Stimulated activated CD8-positive, alpha-beta memory T cell treated with anti-CD3 and anti-CD28 coated beads, Interleukin-7, amount 100 ng/mL, for 24 hours (primary cell): ENCODE data around the gene POLDIP2.
A peak's percentile ranks its signal among the peaks of the same experiment; 100 is the strongest.

Source experiments
- DNase-seq: peaks from one replicate; pipeline ENCODE4 v3.0.0-alpha.2; 2020; ENCODE audit warnings: low read depth

Gene POLDIP2, protein sequence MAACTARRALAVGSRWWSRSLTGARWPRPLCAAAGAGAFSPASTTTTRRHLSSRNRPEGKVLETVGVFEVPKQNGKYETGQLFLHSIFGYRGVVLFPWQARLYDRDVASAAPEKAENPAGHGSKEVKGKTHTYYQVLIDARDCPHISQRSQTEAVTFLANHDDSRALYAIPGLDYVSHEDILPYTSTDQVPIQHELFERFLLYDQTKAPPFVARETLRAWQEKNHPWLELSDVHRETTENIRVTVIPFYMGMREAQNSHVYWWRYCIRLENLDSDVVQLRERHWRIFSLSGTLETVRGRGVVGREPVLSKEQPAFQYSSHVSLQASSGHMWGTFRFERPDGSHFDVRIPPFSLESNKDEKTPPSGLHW

DNA sequence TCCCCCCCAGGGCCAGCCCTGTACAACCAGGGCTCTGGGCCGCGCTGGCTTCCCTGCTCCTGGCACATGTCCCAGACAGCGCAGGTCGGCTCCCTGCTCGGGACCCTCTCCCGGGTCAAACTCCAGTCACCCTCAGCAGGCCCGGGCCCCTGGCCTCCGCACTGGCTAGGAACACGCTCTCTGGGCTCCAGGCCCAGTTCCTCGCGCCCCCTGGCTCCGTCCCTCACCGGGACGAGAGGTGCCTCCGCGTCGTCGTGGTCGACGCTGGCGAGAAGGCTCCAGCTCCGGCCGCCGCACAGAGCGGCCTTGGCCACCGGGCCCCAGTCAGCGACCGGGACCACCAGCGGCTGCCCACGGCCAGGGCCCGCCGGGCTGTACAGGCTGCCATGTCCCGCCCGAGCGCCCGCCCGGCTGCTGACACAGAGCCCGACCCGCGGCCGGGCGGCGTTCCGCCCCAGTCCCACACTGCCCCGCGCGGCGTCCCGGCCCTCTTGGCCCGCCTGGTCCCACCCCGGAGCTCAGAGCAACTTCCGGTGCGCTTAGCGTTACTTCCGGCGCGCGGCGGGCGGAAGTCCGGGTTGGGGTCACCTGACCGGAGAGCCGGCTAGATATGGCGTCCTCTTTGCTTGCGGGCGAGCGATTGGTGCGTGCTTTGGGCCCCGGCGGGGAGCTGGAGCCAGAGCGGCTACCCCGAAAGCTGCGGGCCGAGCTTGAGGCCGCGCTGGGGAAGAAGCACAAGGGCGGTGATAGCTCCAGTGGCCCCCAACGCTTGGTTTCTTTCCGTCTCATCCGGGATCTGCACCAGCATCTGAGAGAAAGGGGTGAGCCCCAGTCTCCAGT, at the start of gene POLDIP2:
POLDIP2 (minus strand) TSS at position 467 of the 840 bp plus-strand sequence; CDS start at position 388, 79 bp downstream.
- peak; percentile 91 for DNase-seq

DNA sequence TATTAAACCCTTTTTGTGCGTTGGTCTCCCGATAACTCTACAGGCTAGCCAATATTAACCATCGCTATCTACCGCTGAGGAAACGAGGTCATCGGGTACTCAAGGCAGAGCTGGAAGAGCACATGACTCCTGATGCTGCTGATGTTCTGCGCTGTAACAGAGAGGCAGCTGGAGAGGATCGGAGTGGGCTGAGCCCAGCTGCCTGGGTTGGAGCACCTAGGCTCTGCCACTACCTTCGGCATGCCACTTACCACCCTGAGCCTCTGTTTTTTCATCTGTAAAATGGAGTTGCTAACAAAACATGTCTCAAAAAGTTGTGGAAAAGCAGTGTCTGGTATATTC, 49.1 kb upstream of the POLDIP2 start:
- no peak for DNase-seq

DNA sequence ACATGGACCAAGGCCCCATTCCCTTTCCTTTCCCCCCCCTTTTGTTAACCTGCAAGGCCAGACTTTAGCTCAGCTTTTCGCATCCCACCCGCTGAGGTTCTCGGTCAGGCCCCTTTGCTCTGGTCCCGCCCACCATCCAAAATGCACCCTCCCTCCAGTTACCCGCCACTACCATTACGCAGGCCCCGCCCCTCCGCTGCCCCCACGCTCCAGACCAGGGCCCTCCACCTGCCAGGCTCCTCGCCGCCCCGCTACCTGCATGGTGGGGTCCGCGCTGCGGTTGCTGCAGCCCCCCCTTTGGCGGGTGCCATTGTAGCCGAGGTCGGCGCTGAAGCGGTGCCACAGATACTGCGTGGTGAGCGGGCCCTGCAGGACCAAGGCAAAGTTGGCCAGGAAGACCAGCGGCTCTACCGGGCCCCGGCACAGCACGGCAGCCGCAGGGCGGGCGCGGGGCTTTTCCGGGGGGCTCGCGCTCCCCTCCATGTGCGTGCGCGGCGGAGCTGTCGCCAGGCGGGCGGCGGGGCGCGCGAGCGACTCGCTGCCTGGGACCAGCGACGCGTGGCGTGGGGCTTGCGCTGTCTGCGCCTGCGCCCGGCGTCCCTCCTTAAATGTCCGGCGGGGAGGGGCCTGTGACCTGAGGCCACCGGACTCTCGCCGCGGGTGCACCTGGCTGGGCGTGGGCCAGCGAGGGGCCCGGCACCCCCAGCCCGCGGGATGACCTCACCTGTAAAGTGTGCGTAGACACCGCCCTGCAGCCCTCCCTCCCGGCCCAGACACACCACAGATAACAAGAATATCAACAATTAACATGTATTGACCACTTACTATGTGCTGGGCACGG, 48.5 kb upstream of the POLDIP2 start, which contains the start of gene SLC46A1:
SLC46A1 (minus strand) TSS at position 581 of the 841 bp plus-strand sequence; CDS start at position 483, 98 bp downstream.
- DNase-seq: peak; percentile 53

DNA sequence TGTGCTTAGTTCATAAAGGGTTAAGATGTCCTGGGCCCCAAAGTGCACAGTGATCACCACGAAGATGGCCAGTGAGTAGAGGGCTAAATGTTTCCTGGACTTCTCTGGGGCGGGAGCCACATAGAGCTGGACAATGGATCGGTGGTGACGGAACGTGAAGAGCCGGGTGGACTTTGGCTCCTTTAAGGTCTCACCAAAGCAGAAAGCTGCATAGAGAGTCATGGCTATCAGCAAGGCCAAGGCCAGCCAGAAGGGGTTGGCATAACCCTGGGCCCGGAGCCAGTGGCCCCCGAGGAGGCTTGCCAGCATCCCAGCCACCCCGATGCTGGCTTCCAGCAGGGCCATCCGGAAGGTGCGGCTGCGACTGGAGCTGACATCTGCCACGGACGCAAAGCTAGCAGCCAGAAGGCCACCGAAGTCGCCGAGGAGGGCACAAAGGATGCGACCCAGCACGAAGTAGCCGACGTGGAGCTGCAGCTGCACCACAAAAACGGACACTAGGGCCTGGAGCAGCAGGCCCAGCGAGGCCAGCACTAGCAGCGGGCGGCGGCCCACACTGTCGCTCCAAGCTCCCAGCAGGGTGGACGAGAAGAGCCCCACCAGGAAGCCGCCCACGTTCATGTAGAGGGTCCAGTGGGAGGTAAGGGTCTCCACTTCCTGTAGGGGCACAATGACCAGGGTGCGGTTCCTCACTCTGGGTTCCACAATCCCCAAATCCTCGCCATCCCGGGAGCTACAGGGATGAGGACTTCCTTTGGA, 47.7 kb upstream of the POLDIP2 start:
- no peak for DNase-seq

DNA sequence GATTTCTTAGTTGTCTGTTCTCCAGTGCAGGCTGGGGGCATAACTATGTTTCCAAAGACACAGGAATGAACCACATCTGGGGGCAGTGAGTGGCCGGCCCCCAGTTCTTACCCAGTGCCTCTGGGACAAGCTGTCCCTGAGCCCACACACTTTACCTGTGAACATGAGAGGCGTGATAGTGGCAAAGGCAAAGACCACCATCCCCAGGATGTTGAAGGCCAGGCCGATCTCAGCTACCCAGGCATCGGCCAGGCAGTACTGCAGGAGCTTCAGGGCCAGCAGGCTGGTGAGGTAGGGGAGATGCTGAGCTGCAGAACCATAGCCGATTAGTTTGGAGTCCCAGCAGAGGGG, 47.1 kb upstream of the POLDIP2 start:
- DNase-seq: no peak

DNA sequence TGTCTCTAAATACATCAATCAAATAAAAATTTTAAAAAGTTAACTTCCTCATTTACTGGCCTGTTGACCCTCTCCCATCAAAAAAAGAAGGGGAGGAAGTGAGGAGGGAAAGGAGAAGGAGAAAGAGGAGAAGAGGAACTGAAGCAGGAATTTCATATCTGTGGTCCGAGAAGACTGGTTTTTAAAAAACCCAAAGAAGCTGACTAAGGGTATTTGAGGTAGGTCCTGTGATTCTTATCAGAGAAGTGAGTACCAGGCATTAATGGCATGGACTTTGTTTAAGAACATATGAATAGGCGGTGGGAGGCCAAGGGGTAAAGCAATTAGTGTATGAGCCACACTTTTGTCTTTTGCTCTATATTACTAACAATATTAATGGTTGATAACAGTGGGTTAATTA, 46.7 kb upstream of the POLDIP2 start:
- no peak for DNase-seq

DNA sequence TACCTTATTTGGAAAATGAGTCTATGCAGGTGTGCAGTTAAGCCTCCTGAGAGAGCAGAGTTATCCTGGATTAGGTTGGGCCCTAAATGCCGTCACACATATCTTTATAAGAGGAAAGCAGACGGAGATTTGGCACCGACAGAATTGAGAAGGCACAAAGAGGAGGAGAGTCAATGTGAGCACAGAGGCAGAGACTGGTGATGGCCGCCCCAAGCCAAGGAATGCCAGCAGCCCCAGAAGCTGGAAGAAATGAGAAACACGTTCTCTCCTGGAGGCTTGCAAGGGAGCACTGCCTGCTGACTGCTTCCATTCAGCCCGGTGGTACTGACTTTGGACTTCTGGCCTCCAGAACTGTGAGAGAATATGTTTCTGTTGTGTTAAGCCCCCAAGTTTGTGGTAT, 45.5 kb upstream of the POLDIP2 start:
- DNase-seq: no peak

DNA sequence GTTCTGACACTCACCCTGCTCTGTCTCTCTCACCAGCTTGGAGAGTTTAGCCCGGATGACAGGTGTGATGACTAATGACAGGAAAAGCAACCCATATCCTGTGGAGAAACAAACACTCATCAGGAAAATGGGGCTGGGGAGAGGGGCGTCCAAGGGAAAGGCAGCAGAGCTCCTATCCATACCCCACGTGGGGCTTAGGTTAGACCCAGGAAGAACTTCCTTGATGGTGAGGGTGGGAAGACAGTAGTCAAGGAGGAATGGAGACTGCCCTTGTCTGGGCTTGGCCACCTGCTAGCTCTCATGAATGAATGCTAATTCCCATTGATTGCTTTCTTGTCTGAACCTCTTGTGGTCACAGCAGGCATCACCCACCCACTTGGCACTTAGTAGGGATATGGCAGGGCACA, 44.9 kb upstream of the POLDIP2 start:
- no peak for DNase-seq

DNA sequence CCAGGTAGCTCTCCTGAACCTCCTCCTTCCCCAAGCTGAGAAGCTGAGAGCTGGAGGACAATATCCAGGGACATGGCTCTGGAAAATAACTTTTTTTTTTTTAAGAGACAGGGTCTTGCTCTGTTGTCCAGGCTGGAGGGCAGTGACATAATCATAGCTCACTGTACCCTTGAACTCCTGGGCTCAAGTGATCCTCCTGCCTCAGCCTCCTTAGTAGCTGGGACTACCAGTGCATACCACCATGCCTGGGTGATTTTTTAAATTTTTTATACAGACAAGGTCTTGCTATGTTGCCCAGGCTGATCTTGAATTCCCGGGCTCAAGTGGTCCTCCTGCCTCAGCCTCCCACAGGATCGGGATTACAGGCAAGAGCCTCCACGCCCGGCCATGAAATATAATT, 42.5 kb upstream of the POLDIP2 start:
- no peak for DNase-seq

DNA sequence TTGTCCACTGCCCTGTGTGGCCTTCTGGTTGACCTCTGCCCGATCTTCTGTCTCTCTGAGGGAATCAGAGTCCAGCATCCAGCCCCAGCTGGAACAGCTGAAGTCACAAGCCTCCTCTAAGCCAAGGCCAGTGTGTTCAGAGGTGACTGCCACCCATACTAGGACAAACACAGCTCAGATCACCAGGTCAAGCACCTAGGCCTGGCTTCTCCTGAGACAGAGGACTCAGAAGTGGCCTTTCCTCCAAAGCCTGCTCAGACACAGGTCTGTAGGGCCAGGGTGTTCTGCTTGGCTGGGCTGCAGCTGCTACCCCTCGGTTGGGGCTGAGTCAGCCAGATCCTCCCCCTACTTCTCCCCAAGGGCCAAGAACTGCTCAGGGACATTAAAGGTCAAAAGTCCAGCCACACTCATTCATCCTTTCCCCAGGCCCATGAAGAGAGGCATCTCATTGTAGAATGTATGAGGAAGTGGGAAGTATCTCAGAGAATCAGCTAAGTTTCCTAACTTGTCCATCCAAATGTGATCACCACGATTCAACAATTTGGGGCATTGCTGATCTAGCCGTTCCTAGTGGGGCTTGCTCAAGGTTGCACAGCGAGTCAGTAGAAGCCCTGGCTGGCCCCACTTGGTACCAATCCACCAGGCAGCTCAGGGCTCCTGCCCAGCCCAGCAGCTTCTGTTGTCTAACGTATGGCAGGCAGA, 41.1 kb upstream of the POLDIP2 start:
- no peak for DNase-seq

DNA sequence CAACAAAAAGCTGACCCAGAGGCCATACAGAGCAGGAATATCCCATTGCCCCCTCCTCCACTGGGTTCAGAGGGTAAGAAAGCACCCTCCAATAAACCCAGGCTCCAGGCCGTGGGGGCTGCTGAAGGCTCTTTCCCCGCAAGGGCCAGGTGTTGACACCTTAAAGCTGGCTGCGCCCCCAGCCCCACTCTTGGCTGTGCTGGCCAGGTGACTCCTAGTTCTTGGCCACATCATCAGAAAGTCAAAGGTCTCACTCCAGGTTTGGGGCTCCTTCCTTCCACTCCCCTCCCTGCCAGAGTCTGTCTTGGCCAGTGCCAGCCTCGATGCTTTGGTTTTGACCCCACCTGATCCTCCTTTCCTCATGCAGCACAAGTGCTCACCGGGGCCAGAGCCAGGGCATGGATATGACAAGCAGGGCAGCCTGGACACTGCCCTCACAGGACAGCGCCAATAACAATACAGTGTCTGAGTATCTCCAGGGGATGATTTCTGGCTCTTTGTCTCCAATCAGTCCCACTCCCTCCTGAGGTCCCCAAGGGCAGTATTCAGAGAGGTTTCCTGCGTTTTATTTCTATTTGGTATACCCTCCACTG, 40.5 kb upstream of the POLDIP2 start:
- DNase-seq: no peak

DNA sequence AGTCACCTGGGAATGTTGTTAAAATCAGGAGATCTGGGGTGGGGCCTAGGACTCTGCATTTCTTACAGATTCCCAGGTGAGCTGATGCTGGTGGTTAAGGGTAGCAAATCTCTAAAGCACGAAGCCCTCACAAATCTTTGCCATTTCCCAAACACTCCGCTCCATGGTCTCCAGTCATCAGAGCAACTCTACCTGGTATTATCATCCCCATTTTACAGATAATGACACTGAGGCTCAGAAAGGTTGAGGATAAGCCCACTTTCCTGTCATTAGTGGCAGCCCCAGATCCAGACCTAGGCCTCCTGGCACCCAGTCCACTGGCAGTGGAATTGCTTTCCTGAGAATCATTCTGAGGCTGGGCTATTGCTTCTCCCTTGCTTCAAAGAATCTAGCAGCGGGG, 39.9 kb upstream of the POLDIP2 start:
- no peak for DNase-seq

DNA sequence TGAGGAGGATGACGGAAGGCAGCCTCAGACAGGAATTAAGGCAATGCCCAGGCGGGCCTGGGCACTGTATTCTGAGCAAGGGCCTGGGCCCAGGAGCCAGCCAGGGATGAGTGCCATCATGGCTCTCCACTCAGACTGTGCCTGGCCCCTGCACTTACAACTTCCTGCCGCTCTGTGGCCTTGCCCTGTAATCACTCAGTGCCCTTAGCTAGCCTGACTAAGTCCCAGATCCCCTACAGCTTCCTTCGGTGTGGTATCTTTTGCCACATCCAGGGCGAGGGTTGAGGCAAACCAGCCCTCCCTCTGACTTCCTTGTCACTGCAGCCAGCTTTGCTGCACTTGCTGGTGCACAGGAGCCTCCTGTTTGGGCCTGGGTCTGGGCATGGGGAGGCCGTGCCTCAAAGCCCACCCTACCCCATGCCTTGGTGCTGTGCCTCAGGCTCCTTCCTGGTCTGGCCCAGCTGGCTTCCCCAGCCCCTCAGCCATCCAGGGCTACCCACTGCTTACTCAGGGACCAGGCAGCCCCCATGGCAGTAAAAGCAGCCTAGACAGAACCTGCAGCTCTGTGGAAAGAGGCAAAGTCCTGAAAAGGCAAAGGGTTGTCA, 39.4 kb upstream of the POLDIP2 start:
- DNase-seq: no peak

DNA sequence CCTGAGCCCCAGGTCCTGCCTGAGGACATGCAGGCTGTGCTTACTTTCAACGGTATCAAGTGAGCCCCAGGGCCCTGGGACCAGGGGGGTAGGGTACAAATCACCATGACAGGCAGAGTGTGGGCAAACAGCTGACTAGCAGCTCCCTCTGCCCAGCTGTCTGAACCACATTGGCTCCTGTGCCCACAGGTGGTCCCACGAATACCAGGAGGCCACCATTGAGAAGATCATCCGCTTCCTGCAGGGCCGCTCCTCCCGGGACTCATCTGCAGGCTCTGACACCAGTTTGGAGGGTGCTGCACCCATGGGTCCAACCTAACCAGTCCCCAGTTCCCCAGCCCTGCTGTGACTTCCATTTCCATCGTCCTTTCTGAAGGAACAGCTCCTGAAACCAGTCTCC, 38.6 kb upstream of the POLDIP2 start:
- DNase-seq: no peak

DNA sequence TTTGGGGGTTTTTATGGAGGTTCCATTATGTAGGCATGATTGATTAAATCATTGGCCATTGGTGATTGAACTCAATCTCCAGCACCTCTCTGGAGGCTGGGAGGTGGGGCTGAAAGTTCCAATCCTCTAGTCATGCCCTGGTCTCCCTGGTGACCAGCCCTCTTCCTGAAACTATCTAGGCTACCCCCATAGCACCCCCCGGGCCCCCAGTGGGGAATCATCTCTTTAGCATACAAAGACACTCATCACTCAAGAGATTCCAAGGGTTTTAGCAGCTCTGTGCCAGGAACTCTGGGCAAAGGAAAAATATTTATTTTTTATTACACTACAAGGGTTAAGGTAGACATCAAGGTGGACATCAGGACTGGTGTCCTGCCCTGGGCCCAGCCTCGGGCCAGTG, 38.1 kb upstream of the POLDIP2 start:
- no peak for DNase-seq

DNA sequence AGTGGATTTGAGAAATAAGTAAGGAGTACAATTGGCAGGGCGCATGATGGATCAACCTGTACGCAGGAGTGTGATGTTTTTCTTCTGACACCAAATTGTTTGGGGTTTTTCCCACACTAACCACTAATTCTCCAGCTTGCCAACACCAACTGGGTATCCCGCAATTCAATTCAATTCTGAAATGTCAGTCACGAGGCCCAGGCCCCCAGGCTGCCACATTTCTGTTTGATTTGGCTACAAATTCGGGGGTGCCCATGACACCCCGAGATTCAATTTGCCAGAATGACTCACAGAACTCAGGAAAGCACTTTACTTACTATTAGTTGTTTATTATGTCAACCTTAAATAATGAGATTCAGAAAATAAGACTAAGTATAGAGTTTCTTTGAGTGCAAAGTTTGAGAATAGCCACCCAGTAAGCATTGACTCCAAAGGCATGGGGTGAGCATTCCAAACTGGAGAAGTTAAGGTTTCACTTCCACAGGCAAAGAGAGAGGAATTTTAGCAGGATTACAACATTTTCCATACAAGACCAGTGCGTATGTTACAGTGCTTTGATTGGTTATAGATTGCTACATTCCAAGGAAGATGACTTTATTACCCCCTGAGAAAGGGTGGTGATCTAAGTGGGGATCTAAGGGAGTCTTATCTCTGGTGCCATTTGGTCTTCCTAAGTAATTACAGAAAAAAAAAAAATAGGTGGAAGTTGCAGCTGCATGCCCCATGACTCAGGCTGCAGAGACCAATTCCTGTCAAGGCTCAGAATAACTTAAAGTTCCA, 37.2 kb upstream of the POLDIP2 start:
- no peak for DNase-seq

DNA sequence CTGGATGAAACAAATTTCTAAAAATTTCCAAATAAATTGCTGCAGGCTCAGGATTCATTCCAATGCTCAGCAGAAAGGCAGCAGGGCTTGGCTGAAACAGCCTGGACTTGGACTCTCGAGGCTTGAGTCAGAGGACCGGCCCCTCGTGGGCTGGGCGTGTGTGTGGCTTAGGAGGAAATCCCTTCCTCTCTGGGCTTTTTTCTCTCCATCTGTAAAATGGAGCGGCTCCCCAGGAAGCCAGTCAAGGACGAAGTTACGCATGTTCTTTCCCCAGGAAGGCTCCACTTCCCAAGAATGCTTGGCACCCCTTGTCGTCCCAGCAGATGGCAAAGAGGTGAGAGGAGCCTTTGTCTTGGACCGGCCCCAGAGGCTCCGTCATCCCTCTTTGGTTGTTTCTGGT, 35.2 kb upstream of the POLDIP2 start:
- no peak for DNase-seq

DNA sequence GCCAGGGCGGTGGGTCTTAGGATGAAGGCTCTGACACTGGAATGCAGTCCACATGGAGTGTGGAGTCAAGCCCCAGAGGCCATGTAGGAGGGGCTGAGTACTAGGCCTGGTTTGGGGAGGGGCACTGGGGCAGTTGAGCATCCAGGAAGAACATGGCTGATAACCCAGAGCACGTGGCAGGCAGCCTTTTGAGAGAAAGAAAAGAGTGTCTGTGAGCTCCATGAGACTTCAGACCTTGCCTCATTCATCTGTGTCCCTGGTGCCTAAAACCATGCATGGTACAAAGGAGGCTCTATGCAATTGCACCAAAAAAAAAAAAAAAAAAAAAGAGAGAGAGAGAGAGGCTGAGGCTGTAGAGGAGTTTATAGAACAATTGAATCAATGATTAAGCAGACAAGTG, 34.1 kb upstream of the POLDIP2 start:
- no peak for DNase-seq

DNA sequence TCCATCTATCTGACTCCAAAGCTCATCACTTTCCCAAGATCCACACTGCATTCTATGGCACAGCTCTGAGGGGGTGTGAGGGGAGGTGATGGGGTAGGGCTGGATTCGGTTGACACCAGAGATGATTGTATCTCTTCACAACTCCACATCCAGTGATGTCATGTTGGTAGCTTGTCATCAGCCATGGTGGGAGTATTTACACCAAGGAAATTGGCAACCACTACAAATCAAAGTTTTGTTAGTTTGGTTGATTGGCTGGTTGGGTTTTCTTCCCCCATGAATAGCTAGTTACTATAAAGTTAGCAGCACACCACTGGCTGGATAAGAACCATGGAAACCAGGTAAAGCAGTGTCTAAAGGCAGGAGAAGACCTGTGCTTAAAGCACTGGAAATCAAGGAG, 33.7 kb upstream of the POLDIP2 start:
- DNase-seq: no peak

DNA sequence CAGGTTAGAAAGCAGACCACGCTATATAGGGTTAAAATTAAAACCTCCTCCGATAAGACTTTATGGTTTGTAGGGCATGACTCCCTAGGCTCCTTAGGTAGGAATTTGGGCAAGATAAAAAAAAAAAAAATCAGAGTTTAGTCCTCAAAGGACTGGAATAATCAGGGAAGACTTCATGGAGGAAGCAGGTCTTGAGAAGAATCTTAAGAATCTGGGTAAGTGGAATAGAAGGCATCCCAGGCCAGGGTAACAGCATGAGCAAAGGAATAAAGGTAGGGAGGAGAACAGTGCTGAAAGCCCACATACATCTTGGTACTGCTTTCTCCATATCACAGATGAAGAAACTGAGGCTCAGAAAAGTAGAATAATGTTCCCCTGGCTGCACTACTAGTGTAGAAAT, 33.2 kb upstream of the POLDIP2 start:
- no peak for DNase-seq
